GM21737 (cell line): ENCODE results near the gene TRAP1.
"Not testable (repeated sequence)": the region's sequence is repeated elsewhere in the genome, so short reads cannot be mapped to it uniquely, and the experiment has no call there.

ENCODE experiments used
- ATAC-seq: cut with Tn5 transposase; IDR thresholded peaks from one replicate; pipeline ENCODE4 v1.9.1; 2021; ENCODE audit warnings: mild to moderate bottlenecking, moderate library complexity; ENCODE audit not compliant: unreplicated experiment

The TRAP1 gene

GRCh38 chr16:3618769-3619141 lies 98.6 kb downstream of the TRAP1 start:
- ATAC-seq = no peak

- ATAC-seq = no peak
These were observed 104.5 kb downstream of the TRAP1 start for GRCh38 chr16:3612510-3613466.

- peak; percentile 84 for ATAC-seq
These were observed 106.0 kb downstream of the TRAP1 start, which contains the start of gene SLX4 for GRCh38 chr16:3611146-3611975. Gene SLX4 (minus strand): TSS chr16:3611606. CDS start chr16:3608964, 2,642 bp downstream.

- peak; percentile 2 for ATAC-seq
These were observed 106.6 kb downstream of the TRAP1 start for GRCh38 chr16:3610698-3611145.

GRCh38 chr16:3609895-3610697 lies 107.2 kb downstream of the TRAP1 start:
- ATAC-seq = no peak

- ATAC-seq = not testable (repeated sequence)
These were observed 108.3 kb downstream of the TRAP1 start for GRCh38 chr16:3608976-3609375.

GRCh38 chr16:3608069-3608468 lies 109.3 kb downstream of the TRAP1 start:
- ATAC-seq = no peak
